CD4-positive, alpha-beta T cell treated with Interferon alpha-2 for 1 hour (primary cell): ENCODE data around the gene RNU6-8.

Source experiments
- DNase-seq, 2 donors: peaks; one replicate each; pipeline ENCODE4 v3.0.0-alpha.2; 2020 to 2022

The RNU6-8 gene

DNA sequence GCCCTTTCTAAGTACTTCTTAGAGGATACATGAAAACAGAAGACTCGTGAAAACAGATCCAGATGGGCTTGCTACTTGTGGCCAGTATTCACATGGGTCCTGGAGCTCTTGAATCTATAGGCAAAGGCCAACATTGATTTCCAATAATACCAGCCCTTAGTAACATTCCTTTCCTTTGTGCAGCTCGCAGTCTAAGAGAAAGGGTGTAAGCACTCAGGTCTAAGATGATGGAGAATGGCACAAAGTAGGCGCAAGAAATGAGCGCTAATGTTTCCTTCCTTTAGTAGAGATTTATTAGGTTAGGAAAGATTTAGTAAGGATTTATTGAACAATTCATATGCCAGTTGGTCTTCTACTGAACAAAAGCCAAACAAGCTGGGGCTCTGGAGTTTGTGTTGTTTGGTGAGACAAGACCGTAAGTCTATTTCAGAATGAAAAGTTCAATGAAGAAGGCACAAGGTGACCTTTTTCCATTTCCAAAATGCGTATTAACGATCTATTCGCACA is 525 bp downstream of the RNU6-8 start:
- peak in 1 of 2 donors; percentile 28 for DNase-seq

DNA sequence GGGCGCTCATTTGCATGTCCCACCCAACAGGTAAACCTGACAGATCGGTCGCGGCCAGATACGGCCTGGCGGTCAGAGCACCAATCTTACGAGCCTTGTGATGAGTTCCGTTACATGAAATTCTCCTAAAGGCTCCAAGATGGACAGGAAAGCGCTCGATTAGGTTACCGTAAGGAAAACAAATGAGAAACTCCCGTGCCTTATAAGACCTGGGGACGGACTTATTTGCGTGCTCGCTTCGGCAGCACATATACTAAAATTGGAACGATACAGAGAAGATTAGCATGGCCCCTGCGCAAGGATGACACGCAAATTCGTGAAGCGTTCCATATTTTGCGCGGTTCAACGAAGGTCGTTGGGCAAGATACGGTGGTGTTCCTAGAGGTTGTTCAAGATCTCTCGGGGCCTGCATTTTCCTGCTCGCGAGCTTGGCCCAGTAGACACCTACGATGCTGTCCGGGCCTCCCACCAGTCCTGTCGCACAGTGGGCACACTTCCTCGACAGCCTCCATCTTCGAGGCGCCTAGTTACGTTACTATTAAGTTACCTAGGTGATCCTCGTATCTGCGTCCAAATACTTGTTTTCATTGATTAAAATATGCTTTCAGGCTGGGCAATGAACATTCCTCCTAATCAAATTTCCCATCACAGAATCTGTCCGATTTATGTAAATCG is 1.1 kb downstream of the RNU6-8 start, which contains the start of gene RNU6-7:
TSS of gene RNU6-7 (plus strand) at position 230 of the 675 bp plus-strand sequence.
- peak; percentile 16 to 54 for DNase-seq

DNA sequence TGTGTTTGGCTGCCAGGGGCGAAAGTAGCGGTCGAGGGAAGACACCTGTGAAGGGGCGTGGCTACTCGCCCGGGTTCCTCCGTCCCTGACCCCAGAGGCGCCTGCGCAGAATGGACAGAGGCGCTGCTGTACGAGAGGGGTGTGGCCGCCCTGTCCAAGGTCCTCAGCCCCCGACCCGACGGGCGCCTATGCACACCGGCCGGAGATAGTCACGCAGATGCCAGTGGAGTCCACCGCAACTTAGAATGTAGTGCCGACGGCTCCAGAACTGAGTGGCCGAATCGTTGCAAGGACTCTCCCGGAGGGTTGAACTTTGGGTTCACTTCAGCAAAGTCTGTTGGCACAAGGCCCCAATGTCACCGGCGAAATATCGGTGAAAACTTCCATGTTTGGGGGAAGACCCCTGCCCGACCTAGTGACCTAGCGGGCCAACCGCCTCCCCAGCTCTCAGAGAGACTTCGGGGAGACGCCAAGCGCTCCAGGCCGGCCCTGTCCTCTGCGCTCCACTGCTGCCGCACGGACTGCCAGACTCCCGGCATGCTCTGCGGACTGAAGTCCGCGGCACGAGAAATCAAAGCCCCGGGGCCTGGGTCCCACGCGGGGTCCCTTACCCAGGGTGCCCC is 1.8 kb downstream of the RNU6-8 start:
- DNase-seq, result peak; percentile 82 to 83

DNA sequence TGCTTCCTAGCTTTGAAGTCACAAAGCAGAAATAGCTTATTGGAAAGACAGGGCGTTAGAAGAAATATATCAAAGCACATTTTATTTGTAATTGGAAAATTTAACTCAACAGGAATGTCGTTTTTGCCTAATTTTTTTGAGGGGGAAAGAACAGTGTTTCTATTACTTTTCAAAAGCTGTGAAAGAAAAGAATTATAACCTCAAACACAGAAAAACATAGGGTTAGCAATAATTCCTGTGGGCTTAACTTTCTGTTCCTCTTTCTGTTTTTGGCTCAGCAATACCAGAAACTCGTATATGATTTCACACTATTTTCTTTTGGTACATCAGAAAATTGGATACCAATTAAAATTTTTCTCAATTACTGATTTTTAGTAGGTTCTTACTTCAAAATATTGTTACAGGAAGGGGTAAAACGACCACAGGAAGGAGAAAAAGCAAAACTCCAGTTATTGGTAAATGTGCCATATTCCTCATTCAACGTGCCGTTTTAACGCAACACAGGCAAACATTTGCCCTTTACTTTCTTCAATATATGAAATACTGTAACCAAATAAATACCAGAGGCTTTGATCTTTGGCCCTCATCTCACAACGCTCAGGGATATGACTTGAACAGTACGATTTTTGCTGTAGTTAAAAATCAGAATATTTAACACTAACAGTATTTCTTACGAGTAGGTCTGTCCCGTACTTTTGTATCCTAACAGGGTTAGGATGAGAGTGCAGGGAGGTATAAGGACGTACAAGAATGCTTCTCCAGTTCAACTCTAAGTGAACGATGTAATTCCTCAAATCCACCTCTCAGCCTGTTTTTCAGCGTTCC is 2.5 kb downstream of the RNU6-8 start:
- DNase-seq, result no peak

DNA sequence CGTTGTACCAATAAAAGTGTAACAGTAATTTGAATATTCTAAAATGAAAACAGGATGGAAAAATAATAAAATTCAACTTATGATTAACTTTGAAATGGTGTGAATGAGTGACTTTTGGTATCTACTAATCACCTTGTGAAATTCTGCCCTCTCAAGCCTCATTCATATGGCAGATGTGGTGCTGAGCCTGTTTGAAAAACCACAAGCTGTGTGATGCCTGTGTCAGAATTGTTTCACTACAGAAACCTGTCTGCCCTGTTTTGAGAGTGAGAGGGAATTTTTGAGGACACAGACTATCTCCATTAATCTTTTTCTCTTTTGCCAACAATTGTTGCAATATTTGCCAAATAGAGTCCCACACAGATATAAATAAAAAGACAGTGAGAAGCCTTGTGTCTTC is 5.2 kb downstream of the RNU6-8 start:
- DNase-seq, result no peak

DNA sequence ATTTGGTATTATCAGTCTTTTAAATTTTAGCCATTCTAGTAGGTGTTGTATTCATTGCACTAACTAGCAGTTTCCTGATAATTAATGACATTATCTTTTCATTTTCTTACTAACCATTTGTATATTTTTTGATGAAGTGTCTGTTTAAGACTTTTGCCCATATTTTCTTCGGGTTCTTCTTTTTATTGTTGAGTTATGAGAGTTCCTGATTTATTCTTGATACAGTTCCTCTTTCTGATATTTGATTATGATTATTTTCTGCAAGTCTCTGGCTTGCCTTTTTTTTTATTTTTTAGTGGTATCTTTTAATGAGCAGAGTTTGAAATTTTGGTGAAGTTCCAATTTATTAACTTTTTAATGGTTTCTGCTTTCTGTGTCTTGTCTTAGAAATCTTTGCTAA is 7.4 kb downstream of the RNU6-8 start:
- no peak for DNase-seq

DNA sequence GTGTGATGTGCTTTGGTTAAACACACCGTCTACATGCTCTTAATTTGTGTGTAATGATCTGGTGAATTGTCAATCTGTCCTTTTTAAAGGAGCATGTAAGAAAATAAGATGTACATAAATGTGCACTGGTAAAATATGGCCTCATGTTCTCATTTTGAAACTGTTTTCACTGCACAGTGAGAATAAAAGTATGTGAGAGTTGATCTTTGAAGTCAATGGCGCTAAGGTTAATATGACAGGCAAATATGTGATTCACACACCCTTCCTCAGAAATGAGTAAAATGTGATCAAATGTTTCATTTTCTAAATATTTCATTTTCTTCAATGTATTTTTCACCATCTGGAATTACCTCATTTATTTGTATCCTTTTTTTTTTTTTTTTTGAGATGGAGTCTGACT is 9.5 kb downstream of the RNU6-8 start:
- no peak for DNase-seq

DNA sequence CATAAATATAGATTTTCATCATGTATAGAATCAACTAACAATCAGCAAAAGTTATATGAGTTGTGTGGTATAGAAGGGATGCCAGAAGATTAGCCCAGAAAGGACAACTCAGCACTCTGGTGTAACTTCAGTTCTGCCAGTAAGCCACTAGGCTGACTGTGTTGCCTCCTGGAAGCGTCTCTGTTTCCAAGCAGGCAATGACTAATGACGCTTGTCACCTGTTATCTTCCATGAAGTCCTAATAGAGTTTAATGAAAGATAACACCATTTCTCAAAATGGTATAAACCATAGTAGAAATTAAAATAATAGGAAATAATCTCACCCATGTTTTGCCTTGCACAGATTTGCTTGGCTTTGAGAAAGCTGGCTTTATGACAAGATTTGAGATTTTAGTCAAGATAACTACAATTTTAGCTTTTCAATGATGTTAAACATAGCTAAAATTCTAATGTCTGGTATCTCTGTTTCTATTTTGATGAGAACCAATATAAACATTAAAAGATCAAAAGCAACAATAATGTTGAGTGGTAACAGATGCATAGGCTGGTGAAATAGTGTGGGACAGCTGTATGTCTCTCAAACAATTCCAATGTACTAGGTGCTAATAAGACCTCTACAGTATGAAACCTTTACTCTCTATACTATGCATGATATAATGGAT is 10.2 kb downstream of the RNU6-8 start:
- no peak for DNase-seq

DNA sequence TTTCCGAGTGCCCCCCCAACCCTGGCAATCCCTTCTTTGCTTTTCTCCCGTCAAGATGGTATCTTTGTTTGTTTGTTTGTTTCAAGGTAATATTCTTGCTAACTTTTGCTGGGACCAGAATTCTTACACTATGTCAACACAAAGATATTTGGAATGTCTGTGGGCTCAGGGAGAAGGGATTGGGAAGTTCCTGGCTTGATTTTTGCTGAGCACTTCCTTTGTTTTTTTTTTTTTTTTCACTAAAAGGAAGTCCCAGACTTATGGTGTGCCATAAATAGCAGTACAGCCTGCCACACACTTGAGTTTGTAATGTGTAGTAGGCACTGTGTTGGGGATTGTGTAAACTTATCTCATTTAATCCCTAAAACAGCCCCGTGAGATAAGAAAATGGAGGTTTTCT is 12.4 kb downstream of the RNU6-8 start:
- DNase-seq, result no peak

DNA sequence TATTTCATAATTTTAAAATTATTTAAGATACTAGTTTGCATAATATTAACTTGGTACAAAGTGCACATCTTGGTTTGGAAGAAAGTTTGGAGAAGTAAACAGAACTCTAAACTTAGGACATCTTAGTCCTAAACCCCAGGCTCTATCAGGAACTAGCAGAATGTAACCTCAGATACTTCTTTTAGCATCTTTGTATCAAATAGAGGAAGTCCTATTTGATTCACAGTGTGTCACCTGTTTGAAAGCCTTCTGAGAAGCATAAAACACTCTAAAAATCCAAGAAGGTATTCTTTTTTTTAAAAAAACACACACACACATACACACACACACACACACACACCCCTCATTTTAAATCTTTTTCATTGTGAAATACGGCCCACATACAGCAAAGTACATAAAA is 13.3 kb downstream of the RNU6-8 start:
- no peak for DNase-seq

DNA sequence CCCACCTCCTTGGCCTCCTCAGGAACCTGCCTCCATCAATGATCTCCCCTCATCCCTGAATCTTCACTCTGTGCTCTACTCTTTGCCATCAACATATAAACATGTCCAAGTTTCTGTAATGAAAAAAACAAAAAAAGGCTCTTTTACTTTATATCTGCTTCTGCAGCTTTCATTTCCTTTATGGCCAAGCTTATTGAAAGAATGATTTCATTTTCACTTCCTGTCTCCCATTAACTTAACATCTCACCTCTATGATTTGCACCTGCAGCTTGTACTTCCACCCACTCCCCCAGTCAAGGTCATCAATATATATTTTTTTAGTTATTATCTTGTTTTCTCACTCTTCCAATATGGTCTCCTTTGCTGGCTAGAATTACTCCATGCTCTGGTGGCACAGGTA is 16.8 kb downstream of the RNU6-8 start:
- no peak for DNase-seq

DNA sequence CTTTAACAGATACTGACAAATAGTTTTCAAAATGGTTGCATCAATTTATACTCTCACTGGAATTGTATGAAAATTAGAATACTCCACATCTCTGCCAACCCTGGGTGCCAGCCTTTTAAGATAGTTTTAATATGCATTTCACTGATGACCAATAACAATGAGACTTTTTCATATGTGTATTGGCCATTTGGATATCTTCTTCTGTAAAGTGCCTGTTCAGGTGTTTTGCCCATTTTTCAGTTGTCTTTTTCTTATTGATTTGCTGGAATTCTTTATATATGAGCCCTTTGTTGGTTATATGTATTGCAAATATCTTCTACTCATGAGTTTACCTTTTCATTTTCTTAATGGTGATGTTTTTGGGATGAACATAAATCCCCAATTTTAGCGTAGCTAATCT is 18.0 kb downstream of the RNU6-8 start:
- DNase-seq, result no peak

DNA sequence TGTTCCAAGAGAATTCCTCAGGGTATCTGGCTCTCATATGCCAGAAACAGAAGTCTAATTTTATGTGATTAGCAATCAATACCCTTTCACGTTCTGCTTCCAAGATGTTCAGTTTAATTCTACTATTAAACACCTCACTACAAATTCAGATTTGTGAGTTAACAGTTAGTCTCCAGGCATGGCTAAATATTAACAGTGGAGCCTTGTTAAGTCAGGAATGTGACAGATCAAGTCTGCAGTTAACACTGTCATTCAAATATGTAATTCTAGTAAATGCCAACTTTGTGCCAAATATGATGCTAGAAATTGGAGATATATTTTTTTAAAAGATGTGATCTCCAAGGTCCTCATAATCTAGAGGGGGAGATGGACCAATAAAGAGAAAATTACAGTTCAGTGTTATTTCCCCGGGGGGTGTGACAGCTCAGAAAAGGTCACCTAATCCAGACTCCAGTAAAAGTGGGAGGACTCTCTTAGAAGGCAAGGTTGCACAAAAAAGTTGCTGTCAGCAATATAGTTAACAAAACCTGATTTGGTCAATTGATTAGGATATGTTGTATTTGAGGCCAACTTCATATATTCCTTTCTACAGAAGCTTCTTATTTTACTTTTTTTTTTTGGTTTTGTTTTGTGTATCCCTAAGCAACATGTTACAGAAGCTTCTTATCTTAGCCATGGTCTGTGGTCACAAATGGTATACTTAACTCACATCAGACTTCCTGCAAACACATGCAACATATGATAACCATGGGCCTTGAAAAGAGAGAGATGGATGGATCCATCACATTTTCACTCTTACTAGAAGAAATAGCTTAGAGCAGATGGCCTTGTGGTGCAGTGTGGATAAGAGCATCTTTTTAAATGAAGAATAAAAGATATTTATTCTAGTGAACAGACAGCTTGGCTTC is 19.7 kb downstream of the RNU6-8 start:
- DNase-seq, result no peak

DNA sequence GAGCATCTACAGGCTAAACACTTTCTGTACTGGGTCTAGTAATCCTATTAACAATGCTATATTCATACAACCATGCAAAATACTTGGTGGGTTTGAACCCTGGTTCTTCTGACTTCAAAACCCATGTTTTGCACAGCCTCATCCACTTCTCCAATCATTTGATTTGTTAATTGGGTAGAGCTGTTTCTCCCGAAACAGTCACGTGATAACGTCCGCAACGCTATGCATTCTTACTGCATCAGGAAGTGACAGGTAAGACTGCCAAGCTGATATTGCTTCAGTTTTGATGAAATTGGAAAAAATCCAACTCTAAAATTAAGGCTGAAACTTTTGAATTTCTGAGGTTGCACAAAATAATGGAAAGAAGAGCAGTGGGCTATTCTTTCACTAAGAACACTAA is 31.6 kb downstream of the RNU6-8 start:
- DNase-seq, result no peak

DNA sequence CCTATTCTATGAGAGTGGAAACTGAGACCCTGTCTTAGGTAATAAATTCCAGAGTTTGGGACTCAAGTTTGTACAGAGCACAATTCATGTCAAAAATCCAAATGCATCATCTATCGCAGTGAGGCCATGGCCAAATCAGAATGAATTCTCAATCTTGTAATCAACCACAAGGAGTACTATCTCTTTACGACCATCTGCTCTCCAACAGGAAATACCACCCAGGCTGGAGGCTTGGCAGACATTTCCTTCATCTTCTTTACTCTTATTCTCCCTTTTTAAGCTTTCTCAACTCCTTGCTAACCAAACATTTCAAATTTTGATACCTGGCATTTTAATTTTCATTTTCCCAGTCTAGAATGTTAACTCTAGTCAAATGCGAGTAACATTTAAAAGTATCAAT is 33.9 kb downstream of the RNU6-8 start:
- no peak for DNase-seq

DNA sequence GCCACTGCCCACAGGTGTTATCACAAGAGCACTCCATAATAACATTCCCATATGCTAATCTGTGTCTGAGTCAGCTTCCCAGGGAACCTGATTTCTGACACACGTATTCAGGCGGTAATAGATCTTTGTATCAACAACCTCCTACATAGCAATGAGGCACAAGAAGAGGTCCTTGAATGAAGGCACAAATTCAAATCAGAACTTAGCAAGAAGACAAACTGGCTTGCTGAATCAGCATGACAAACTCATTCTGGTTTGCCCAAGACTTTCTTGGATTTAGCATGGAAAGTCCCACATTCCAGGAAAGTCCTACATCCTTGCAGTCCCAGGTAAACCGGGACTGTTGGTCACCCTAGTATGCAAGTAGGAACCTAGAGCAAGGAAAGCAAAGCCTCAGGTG is 35.2 kb downstream of the RNU6-8 start:
- no peak for DNase-seq

DNA sequence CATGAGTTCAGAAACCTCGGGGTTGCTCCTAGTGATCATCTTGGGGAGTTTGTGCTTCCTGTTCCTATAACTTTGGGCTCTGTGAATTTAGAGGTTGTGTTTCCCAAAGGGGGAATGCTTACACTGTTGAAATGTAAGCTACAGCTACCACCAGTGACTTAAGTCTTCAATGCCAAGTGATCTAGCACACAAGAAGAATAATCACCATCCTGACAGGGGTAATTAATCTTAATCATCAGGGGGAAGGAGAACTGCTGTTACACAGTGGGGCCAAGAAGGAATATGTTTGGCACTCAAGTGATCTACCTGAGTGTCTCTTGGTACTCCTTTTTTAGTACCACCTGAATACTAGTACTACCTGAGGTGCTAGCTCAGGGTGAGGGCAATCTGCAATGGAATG is 36.1 kb downstream of the RNU6-8 start:
- DNase-seq, result no peak

DNA sequence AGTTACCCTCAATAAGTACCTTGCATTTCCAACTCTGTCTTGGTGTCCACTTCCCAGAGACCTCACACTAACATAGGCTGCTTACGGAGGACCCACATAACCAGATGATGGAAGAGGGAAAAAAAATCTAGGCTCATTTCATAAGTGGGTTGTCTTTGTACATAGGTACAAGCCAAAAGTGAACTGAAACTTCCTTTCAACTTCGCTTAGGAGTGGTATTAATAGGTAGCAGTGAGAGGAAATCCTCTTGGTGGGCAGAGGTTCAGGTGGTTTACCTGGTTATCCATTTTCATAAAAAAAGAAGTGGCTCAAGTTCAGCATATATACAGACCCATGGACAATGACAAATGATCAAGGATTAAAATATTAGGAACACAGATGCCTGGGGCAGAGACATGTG is 37.0 kb downstream of the RNU6-8 start:
- no peak for DNase-seq
